ENCODE measurements around the gene CCDC124. TPM values are rescaled to one million over a fixed set of nuclear protein-coding genes. Genes with fewer than 3 reads are reported as not detected.
A peak's percentile ranks its signal among the peaks of the same experiment; 100 is the strongest.

Gene CCDC124
- polyA plus RNA-seq, 1 donor (not counting 4 experiments of a cell fraction or from before 2014, with no cell fraction given), result 58.7 TPM

- H3K27ac ChIP-seq (ENCODE audit: control insufficient read depth, insufficient read depth, low read length), result no peak overlapping the region
- peaks cover 21% of the 10 kb centered on the region for H3K4me1 ChIP-seq (ENCODE audit: control insufficient read depth, extremely low read depth, insufficient read depth, low read length)
- no peak overlapping the region for H3K9ac ChIP-seq (ENCODE audit: control insufficient read depth, extremely low read depth, insufficient read depth, low read length)
- FAIRE-seq (no peak), DNase-seq (ENCODE audit: low read depth, low spot score) (no peak)
- H4K20me1 ChIP-seq (ENCODE audit: control insufficient read depth, extremely low read depth, insufficient read depth, low read length), result no peaks in the 10 kb centered on the region
- no peaks in the 10 kb centered on the region for H3K9me1 ChIP-seq (ENCODE audit: control insufficient read depth, extremely low read depth, insufficient read depth, low read length)
- dilution Hi-C loops (cut with MboI; ENCODE audit: extremely low pct_ligation_motif_present, low sequenced_read_pairs), result no loop called here
- no peak overlapping the region for H2AFZ ChIP-seq (ENCODE audit: control insufficient read depth, low read length)
- peak overlapping the region; percentile 16 for H3K4me2 ChIP-seq (ENCODE audit: control insufficient read depth, extremely low read depth, insufficient read depth, low read depth, low read length)
- no peaks in the 10 kb centered on the region for H3K9me3 ChIP-seq (ENCODE audit: control insufficient read depth, low read depth, low read length)
- TF ChIP-seq CTCF (optimal IDR thresholded peaks at IDR 0.05 in 1 of 3, IDR thresholded peaks at IDR 0.05 in 1 of 3, conservative IDR thresholded peaks at IDR 0.05 in 1 of 3; ENCODE audit: extremely low read depth in 1 of 3, insufficient read depth in 2 of 3, low read length in 3 of 3), result no peak
- peak; percentile 42 for TF ChIP-seq EZH2 (IDR thresholded peaks at IDR 0.05; ENCODE audit: low read length)
- H3K36me3 ChIP-seq (ENCODE audit: control insufficient read depth in 2 of 2, extremely low read depth in 1 of 2, insufficient read depth in 2 of 2, low read length in 2 of 2), result no peaks in the 10 kb centered on the region
- no peaks in the 10 kb centered on the region for H3K79me2 ChIP-seq (ENCODE audit: control insufficient read depth, insufficient read depth, low read length)
- no peak overlapping the region for H3K4me3 ChIP-seq (ENCODE audit: control insufficient read depth in 2 of 3, extremely low read depth in 1 of 3, insufficient read depth in 2 of 3, low read depth in 1 of 3, low read length in 3 of 3)
- peaks cover 56% of the 10 kb centered on the region for H3K27me3 ChIP-seq (ENCODE audit: control insufficient read depth, extremely low read depth, insufficient read depth, low read length)
Observed at GRCh38 chr19:17950310-17951156, 17.7 kb downstream of the CCDC124 start.

GRCh38 chr19:17951157-17951989 lies 18.6 kb downstream of the CCDC124 start:
- Histone ChIP-seq H3K27me3 (ENCODE audit: control insufficient read depth, extremely low read depth, insufficient read depth, low read length) (peaks cover 56% of the 10 kb centered on the region), H3K36me3 (ENCODE audit: control insufficient read depth in 2 of 2, extremely low read depth in 1 of 2, insufficient read depth in 2 of 2, low read length in 2 of 2) (no peaks in the 10 kb centered on the region), H3K9ac (ENCODE audit: control insufficient read depth, extremely low read depth, insufficient read depth, low read length) (no peak overlapping the region), H3K4me2 (ENCODE audit: control insufficient read depth, extremely low read depth, insufficient read depth, low read depth, low read length) (no peak overlapping the region), H3K4me3 (ENCODE audit: control insufficient read depth in 2 of 3, extremely low read depth in 1 of 3, insufficient read depth in 2 of 3, low read depth in 1 of 3, low read length in 3 of 3) (no peak overlapping the region), H3K79me2 (ENCODE audit: control insufficient read depth, insufficient read depth, low read length) (no peaks in the 10 kb centered on the region), H4K20me1 (ENCODE audit: control insufficient read depth, extremely low read depth, insufficient read depth, low read length) (no peaks in the 10 kb centered on the region), H2AFZ (ENCODE audit: control insufficient read depth, low read length) (no peak overlapping the region), H3K9me1 (ENCODE audit: control insufficient read depth, extremely low read depth, insufficient read depth, low read length) (no peaks in the 10 kb centered on the region), H3K27ac (ENCODE audit: control insufficient read depth, insufficient read depth, low read length) (no peak overlapping the region), H3K9me3 (ENCODE audit: control insufficient read depth, low read depth, low read length) (no peaks in the 10 kb centered on the region), H3K4me1 (ENCODE audit: control insufficient read depth, extremely low read depth, insufficient read depth, low read length) (peaks cover 21% of the 10 kb centered on the region)
- no peak for FAIRE-seq
- dilution Hi-C loops (cut with MboI; ENCODE audit: extremely low pct_ligation_motif_present, low sequenced_read_pairs), result no loop called here
- TF ChIP-seq EZH2 (IDR thresholded peaks at IDR 0.05; ENCODE audit: low read length) (peak; percentile 99), CTCF (optimal IDR thresholded peaks at IDR 0.05 in 1 of 3, IDR thresholded peaks at IDR 0.05 in 1 of 3, conservative IDR thresholded peaks at IDR 0.05 in 1 of 3; ENCODE audit: extremely low read depth in 1 of 3, insufficient read depth in 2 of 3, low read length in 3 of 3) (no peak)
- no peak for DNase-seq (ENCODE audit: low read depth, low spot score)
